Chondrocyte (in vitro differentiated cells): ENCODE measurements around the gene MOB3C. TPM values are rescaled to one million over a fixed set of nuclear protein-coding genes. Genes with fewer than 3 reads are reported as not detected.
A peak's percentile ranks its signal among the peaks of the same experiment; 100 is the strongest.

Experiments
- DNase-seq: peaks from one replicate; pipeline ENCODE4 v3.0.0; 2021; ENCODE audit warnings: mixed read lengths, low spot score
- H3K27ac Mint-ChIP-seq: one replicate; pipeline ENCODE4 v1.8.0; 2021; ENCODE audit warnings: mild to moderate bottlenecking, moderate library complexity, mixed read lengths; ENCODE audit not compliant: unreplicated experiment
- H3K27me3 Mint-ChIP-seq: 2 replicates; pipeline ENCODE4 v1.8.0; 2021; ENCODE audit warnings: low read depth, mixed read lengths
- H3K36me3 Mint-ChIP-seq: 2 replicates; pipeline ENCODE4 v1.8.0; 2021; ENCODE audit warnings: low read depth, mixed read lengths
- H3K4me1 Mint-ChIP-seq: 2 replicates; pipeline ENCODE4 v1.8.0; 2021; ENCODE audit warnings: low read depth, mild to moderate bottlenecking, mixed read lengths
- H3K4me3 Mint-ChIP-seq: one replicate; pipeline ENCODE4 v1.8.0; 2021; ENCODE audit warnings: mild to moderate bottlenecking, moderate library complexity, mixed read lengths; ENCODE audit not compliant: unreplicated experiment
- H3K9me3 Mint-ChIP-seq: 2 replicates; pipeline ENCODE4 v1.8.0; 2021; ENCODE audit warnings: low read depth, mixed read lengths
- CTCF ChIP-seq: fragments of 200-600 bp; sonication (generic); IDR thresholded peaks from 2 replicates; pipeline ENCODE4 v1.5.0; 2021; ENCODE audit warnings: antibody characterized with exemption, mild to moderate bottlenecking, moderate library complexity
- total RNA-seq: library from RNA; stranded (reverse); gene quantifications from 3 replicates; pipeline ENCODE4 v1.2.1, GENCODE V29; 2021

MOB3C gene
- total RNA-seq, 1 donor from 2014 or later, result 6.2 TPM

DNA sequence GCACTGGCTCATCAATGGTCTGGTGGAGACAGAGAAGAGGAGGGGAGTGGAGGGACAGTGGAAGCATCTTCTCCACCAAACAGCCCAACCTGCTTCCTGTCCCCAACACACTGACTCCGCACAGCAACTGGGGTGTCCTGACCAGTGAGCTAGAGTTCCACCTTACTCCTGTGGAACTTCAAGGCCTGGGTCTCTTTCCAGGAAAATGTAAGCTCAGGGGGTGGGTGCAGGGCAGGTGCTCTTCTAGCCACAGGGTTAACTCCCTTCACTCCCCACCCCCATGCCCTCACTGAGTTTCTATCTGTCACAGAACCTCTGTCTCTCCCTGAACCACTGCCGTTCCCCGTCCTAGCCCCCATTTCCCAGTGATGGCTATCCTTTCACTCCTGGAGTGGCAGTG lies 876 bp downstream of the MOB3C start:
- no peak for DNase-seq
- Mint-ChIP-seq H3K9me3 (no peaks in the 10 kb centered on the region), H3K4me3 (peak overlapping the region; percentile 88), H3K4me1 (peaks cover 52% of the 10 kb centered on the region), H3K27ac (peak overlapping the region; percentile 80), H3K27me3 (no peaks in the 10 kb centered on the region), H3K36me3 (peaks cover 1% of the 10 kb centered on the region)
- no peak for TF ChIP-seq CTCF

DNA sequence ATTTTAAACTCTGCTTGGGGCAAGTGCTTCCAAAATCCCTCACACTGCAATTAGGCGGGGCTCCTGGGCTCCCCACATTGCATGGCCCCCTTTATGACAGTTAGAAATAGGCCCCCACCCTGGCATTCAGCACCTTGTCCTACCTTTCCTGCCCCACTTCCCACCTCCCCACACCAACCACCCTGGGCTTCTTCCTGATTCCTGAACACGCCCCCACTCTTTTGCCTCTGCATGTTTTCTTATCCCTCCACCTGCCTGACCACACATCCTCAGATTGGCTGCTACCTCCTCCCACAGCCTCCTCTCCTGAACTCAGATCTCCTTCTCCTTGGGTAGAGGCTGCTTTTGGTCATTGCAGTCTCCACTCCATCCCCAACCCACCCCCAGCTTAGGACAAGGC lies 1.5 kb downstream of the MOB3C start:
- H3K27ac Mint-ChIP-seq, result peak overlapping the region; percentile 85
- no peak for TF ChIP-seq CTCF
- peak overlapping the region; percentile 88 for H3K4me3 Mint-ChIP-seq
- no peak for DNase-seq
- no peaks in the 10 kb centered on the region for H3K27me3 Mint-ChIP-seq
- H3K9me3 Mint-ChIP-seq, result no peaks in the 10 kb centered on the region
- peaks cover 4% of the 10 kb centered on the region for H3K36me3 Mint-ChIP-seq
- peaks cover 52% of the 10 kb centered on the region for H3K4me1 Mint-ChIP-seq

GRCh38 chr1:46614604-46614984 lies 2.0 kb downstream of the MOB3C start:
- TF ChIP-seq CTCF, result no peak
- peak overlapping the region; percentile 87 for H3K27ac Mint-ChIP-seq
- H3K36me3 Mint-ChIP-seq, result peaks cover 7% of the 10 kb centered on the region
- peaks cover 52% of the 10 kb centered on the region for H3K4me1 Mint-ChIP-seq
- DNase-seq, result no peak
- no peak overlapping the region for H3K4me3 Mint-ChIP-seq
- no peaks in the 10 kb centered on the region for H3K27me3 Mint-ChIP-seq
- no peaks in the 10 kb centered on the region for H3K9me3 Mint-ChIP-seq

DNA sequence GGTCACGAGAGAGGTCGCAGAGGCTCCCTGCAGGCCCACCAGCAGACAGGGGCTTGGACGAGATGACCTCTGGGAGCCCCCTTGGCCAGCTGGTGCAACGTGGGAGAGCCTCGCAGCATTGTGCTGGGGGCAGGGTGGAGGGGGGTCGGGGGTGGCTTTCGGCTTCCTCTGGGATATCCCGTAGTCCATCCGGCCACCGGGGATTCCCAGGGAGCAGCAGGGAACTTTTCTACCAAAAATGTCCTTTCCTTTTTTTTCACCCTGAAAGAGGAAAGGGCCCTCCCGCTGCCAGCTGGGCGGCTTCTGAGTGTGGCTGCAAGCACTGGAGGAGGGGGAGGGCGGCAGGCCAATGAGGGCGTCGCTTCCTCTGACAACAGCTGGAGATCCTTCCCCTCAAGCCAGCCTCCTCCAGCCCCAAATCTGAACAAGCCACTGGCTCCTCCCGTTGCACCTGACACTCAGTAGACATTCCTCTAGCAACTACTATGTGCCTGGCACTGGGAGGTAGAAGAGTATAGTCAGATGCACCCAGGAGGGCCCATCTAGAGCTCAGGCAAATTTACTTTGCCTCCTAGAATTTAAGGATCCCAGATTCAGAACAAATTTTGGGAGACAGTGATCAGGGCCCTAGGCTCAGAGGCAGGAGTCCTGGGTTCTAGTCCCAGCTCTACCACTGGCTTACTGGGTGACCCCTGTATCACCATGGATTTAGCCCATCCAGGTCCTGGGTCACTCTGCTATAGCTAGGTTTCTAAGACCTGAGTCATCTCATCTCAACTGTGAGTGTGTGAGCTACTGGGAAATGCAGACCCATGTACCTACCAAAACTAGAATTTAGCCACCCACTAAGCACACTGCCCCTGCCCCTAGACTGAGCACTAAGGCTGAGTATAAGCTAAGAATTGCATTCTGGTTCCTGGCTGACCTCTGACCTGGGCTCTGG lies 2.7 kb downstream of the MOB3C start:
- H3K4me3 Mint-ChIP-seq, result peak overlapping the region; percentile 19
- H3K27me3 Mint-ChIP-seq, result no peaks in the 10 kb centered on the region
- H3K36me3 Mint-ChIP-seq, result peaks cover 13% of the 10 kb centered on the region
- no peaks in the 10 kb centered on the region for H3K9me3 Mint-ChIP-seq
- peaks cover 52% of the 10 kb centered on the region for H3K4me1 Mint-ChIP-seq
- TF ChIP-seq CTCF, result no peak
- peak overlapping the region; percentile 87 for H3K27ac Mint-ChIP-seq
- no peak for DNase-seq

- H3K27me3 Mint-ChIP-seq, result no peaks in the 10 kb centered on the region
- no peak for DNase-seq
- H3K4me3 Mint-ChIP-seq, result peak overlapping the region; percentile 19
- no peaks in the 10 kb centered on the region for H3K9me3 Mint-ChIP-seq
- peaks cover 52% of the 10 kb centered on the region for H3K4me1 Mint-ChIP-seq
- no peak overlapping the region for H3K27ac Mint-ChIP-seq
- peaks cover 20% of the 10 kb centered on the region for H3K36me3 Mint-ChIP-seq
- TF ChIP-seq CTCF, result no peak
Observed at GRCh38 chr1:46612937-46613660, 3.5 kb downstream of the MOB3C start.
